AG09319 (cell line): ENCODE measurements around the gene KRT6B.

ENCODE experiments used
- DNase-seq: peaks from one replicate; pipeline ENCODE4 v3.0.0-alpha.2; 2010; ENCODE audit warnings: low read depth; ENCODE audit errors: extremely low read depth
- CTCF ChIP-seq: IDR thresholded peaks from 2 replicates; pipeline ENCODE4 v1.5.1; 2011; ENCODE audit warnings: low read depth, mild to moderate bottlenecking, inconsistent platforms, low read length, moderate library complexity

Gene KRT6B

GRCh38 chr12:52401526-52401925 lies 50.4 kb downstream of the KRT6B start:
- no peak for TF ChIP-seq CTCF
- DNase-seq: no peak

DNA sequence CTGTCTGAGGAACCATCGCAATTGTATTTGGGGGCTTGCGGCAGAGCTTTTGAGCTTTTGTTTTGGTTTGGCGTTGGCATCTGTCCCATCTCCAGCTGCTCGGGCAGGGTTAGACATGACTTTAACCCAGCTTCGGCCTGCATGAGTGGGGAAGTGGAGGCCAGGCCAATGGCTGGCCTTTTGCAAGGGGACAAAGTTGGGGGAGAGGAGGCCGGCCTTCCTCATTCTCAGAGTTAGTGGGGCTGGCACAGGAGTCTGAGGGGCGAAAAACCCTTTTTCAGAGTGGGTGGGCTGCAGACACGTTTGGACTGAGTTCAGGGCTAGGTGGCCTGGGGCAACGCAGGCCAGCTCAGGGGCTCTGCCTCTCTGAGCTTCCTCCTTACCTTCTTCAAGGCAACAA lies 51.0 kb downstream of the KRT6B start:
- no peak for TF ChIP-seq CTCF
- no peak for DNase-seq

- no peak for TF ChIP-seq CTCF
- no peak for DNase-seq
Observed at GRCh38 chr12:52399756-52400155, 52.2 kb downstream of the KRT6B start.

DNA sequence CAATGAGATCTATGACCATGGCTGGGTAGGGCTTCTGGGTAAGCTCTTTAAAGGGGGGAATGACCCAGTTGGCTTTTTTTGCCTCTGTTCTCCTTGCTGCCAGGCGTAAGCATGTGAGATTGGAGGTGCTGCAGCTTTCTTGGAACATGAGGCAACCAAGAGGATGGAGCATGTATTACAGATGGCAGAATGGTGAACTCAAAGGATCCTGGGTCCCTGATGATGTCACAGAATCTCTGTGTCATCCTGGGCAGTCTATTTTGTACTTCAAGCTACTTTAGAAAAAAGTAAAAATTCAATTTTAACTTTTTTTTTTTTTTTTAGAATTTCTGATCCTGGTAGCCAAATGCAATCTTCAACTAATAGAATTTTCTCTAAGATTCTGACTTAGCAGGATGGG lies 53.8 kb downstream of the KRT6B start:
- DNase-seq: no peak
- no peak for TF ChIP-seq CTCF

GRCh38 chr12:52396656-52397055 lies 55.3 kb downstream of the KRT6B start:
- TF ChIP-seq CTCF: no peak
- no peak for DNase-seq
